UCSD-AML1 (cell line): Measurements from ENCODE around the gene CEP170B.

Experiments used
- DNase-seq: peaks from one replicate; lab custom pipeline; 2025; ENCODE audit not compliant: unreplicated experiment; lab: John Stamatoyannopoulos, UW

CEP170B gene

GRCh38 chr14:104929268-104930230 is 64.5 kb downstream of the CEP170B start:
- no peak for DNase-seq

GRCh38 chr14:104930526-104931303 is 65.6 kb downstream of the CEP170B start:
- no peak for DNase-seq

- no peak for DNase-seq
Observed at GRCh38 chr14:104931304-104931770, 66.3 kb downstream of the CEP170B start.

GRCh38 chr14:104931771-104932675 is 67.0 kb downstream of the CEP170B start:
- no peak for DNase-seq

- DNase-seq = peak; percentile 81
Observed at GRCh38 chr14:104932676-104933631, 67.9 kb downstream of the CEP170B start.

- no peak for DNase-seq
Observed at GRCh38 chr14:104933746-104934733, 69.0 kb downstream of the CEP170B start.

- DNase-seq = no peak
Observed at GRCh38 chr14:104935026-104935650, 70.1 kb downstream of the CEP170B start.

GRCh38 chr14:104935955-104936354 is 70.9 kb downstream of the CEP170B start:
- DNase-seq = no peak

- no peak for DNase-seq
Observed at GRCh38 chr14:104936361-104937155, 71.5 kb downstream of the CEP170B start.

- no peak for DNase-seq
Observed at GRCh38 chr14:104937161-104937560, 72.1 kb downstream of the CEP170B start.

GRCh38 chr14:104937694-104938365 is 72.8 kb downstream of the CEP170B start:
- no peak for DNase-seq

GRCh38 chr14:104938436-104938835 is 73.4 kb downstream of the CEP170B start:
- DNase-seq = no peak

GRCh38 chr14:104938960-104939359 is 73.9 kb downstream of the CEP170B start:
- no peak for DNase-seq

- peak; percentile 52 for DNase-seq
Observed at GRCh38 chr14:104939666-104940410, 74.8 kb downstream of the CEP170B start.

- no peak for DNase-seq
Observed at GRCh38 chr14:104940526-104941150, 75.6 kb downstream of the CEP170B start.
